GM23338 (cell line): Measurements from ENCODE around the gene RAP1A. TPM values are rescaled to one million over a fixed set of nuclear protein-coding genes. Genes with fewer than 3 reads are reported as not detected.
A peak's percentile ranks its signal among the peaks of the same experiment; 100 is the strongest.

Experiments used
- ATAC-seq: fragments of 200-7000 bp; cut with Tn5 transposase; 3 replicates; pipeline ENCODE4 v1.9.1; 2020
- DNase-seq: peaks from one replicate; pipeline ENCODE4 v3.0.0-alpha.2; 2015; ENCODE audit warnings: low spot score
- H2AFZ ChIP-seq: fragments of 200-600 bp; sonication (generic); 2 replicates; pipeline ENCODE4 v1.8.0; 2016; ENCODE audit warnings: antibody characterized with exemption, mild to moderate bottlenecking, moderate library complexity
- H3F3A ChIP-seq: fragments of 200-600 bp; sonication (generic); replicated peaks from 2 replicates; pipeline ENCODE4 v1.8.0; 2017; ENCODE audit warnings: antibody characterized with exemption, mixed run types, low read depth
- H3K27ac ChIP-seq: fragments of 200-600 bp; sonication (generic); 2 replicates; pipeline ENCODE4 v1.6.1; 2016; ENCODE audit warnings: low read depth
- H3K27me3 ChIP-seq: fragments of 200-600 bp; sonication (generic); 2 replicates; pipeline ENCODE4 v1.8.0; 2016; ENCODE audit warnings: mild to moderate bottlenecking, mixed run types, moderate library complexity; ENCODE audit not compliant: insufficient read depth
- H3K36me3 ChIP-seq: fragments of 200-600 bp; sonication (generic); 2 replicates; pipeline ENCODE4 v1.8.0; 2016; ENCODE audit warnings: mild to moderate bottlenecking; ENCODE audit not compliant: insufficient read depth
- H3K4me1 ChIP-seq: fragments of 200-600 bp; sonication (generic); 2 replicates; pipeline ENCODE4 v1.8.0; 2016; ENCODE audit warnings: mild to moderate bottlenecking, moderate library complexity; ENCODE audit not compliant: insufficient read depth
- H3K4me2 ChIP-seq: fragments of 200-600 bp; sonication (generic); 2 replicates; pipeline ENCODE4 v1.7.1; 2017; ENCODE audit warnings: mixed run types
- H3K4me3 ChIP-seq: fragments of 200-600 bp; sonication (generic); 2 replicates; pipeline ENCODE4 v1.6.1; 2016; ENCODE audit warnings: mixed run types
- H3K79me2 ChIP-seq: fragments of 200-600 bp; sonication (generic); replicated peaks from 2 replicates; pipeline ENCODE4 v1.8.0; 2017; ENCODE audit warnings: mild to moderate bottlenecking; ENCODE audit not compliant: insufficient read depth
- H3K9me2 ChIP-seq: fragments of 200-600 bp; sonication (generic); 2 replicates; pipeline ENCODE4 v1.8.0; 2017; ENCODE audit not compliant: insufficient read depth
- H4K20me1 ChIP-seq: fragments of 200-600 bp; sonication (generic); replicated peaks from 2 replicates; pipeline ENCODE4 v1.8.0; 2017; ENCODE audit warnings: mild to moderate bottlenecking; ENCODE audit not compliant: insufficient read depth
- H3K27ac Mint-ChIP-seq: 2 replicates; pipeline ENCODE4 v1.8.0; 2020; ENCODE audit warnings: inconsistent platforms, mild to moderate bottlenecking, moderate library complexity, mixed read lengths
- H3K27me3 Mint-ChIP-seq: 3 replicates; pipeline ENCODE4 v1.8.0; 2022; ENCODE audit warnings: low read depth, mild to moderate bottlenecking, moderate library complexity, mixed read lengths, inconsistent platforms; ENCODE audit not compliant: insufficient read depth, poor library complexity
- H3K36me3 Mint-ChIP-seq: 3 replicates; pipeline ENCODE4 v1.8.0; 2021; ENCODE audit warnings: low read depth, mild to moderate bottlenecking, inconsistent platforms, moderate library complexity, mixed read lengths
- H3K4me1 Mint-ChIP-seq: 3 replicates; pipeline ENCODE4 v1.8.0; 2020; ENCODE audit warnings: mild to moderate bottlenecking, inconsistent platforms, mixed read lengths
- H3K4me3 Mint-ChIP-seq: 3 replicates; pipeline ENCODE4 v1.8.0; 2021; ENCODE audit warnings: moderate library complexity, mild to moderate bottlenecking, inconsistent platforms, mixed read lengths
- H3K9me3 Mint-ChIP-seq: 3 replicates; pipeline ENCODE4 v1.8.0; 2020; ENCODE audit warnings: moderate library complexity, mild to moderate bottlenecking, inconsistent platforms, mixed read lengths
- EZH2 ChIP-seq: fragments of 200-600 bp; sonication (generic); IDR thresholded peaks from one replicate; pipeline ENCODE4 v1.8.0; 2017; ENCODE audit warnings: antibody characterized with exemption, mild to moderate bottlenecking, low read depth; ENCODE audit not compliant: unreplicated experiment
- EZH2phosphoT487 ChIP-seq: fragments of 200-600 bp; sonication (generic); IDR thresholded peaks from one replicate; pipeline ENCODE4 v1.8.1; 2018; ENCODE audit warnings: antibody characterized with exemption; ENCODE audit not compliant: unreplicated experiment
- JUNB ChIP-seq: IDR thresholded peaks from one replicate; pipeline ENCODE4 v1.6.1; 2016; ENCODE audit warnings: antibody characterized with exemption; ENCODE audit not compliant: unreplicated experiment
- NANOG ChIP-seq: IDR thresholded peaks from 2 replicates; pipeline ENCODE4 v1.6.1; 2016; ENCODE audit warnings: antibody characterized with exemption, borderline replicate concordance
- POLR2AphosphoS5 ChIP-seq: IDR thresholded peaks from 2 replicates; pipeline ENCODE4 v1.6.1; 2016; ENCODE audit warnings: antibody characterized with exemption, low read depth
- STAT1 ChIP-seq: IDR thresholded peaks from one replicate; pipeline ENCODE4 v1.6.1; 2016; ENCODE audit warnings: antibody characterized with exemption; ENCODE audit not compliant: unreplicated experiment
- ZNF114 ChIP-seq: fragments of 250-450 bp; sonication (Bioruptor Pico); IDR thresholded peaks from 2 replicates; pipeline ENCODE4 v1.5.0; 2020; ENCODE audit warnings: mild to moderate bottlenecking, moderate library complexity
- ZNF331 ChIP-seq: fragments of 250-450 bp; sonication (Bioruptor Pico); IDR thresholded peaks from 2 replicates; pipeline ENCODE4 v1.5.0; 2020; ENCODE audit warnings: low read depth, mild to moderate bottlenecking, moderate library complexity
- polyA plus RNA-seq: library from polyadenylated mRNA; unstranded; fragments of >200 nt; fragmentation: Nextera tagmentation; extraction: Ambion mirVana; gene quantifications from 2 replicates; pipeline ENCODE4 v1.2.1, GENCODE V29; 2016
- total RNA-seq: library from RNA; depleted of rRNA; stranded (reverse); fragments of >200 nt; shearing (Covaris generic); gene quantifications from 2 replicates; pipeline ENCODE4 v1.2.3, GENCODE V29; 2014
- TF ChIP-seq, protein P1 (sequence below): fragments of 250-450 bp; sonication (Bioruptor Pico); IDR thresholded peaks from 2 replicates; pipeline ENCODE4 v1.5.0; 2020; ENCODE audit warnings: mild to moderate bottlenecking, moderate library complexity
- TF ChIP-seq, protein P2 (sequence below), 2 experiments: fragments of 200-600 bp in 1 of 2; sonication (generic) in 1 of 2; conservative IDR thresholded peaks; 2 replicates each; pipeline versions ENCODE4 v1.5.1 to v1.6.1; 2016 to 2017; ENCODE audit warnings: antibody characterized with exemption in 2 of 2, low read depth in 2 of 2, mild to moderate bottlenecking in 2 of 2, moderate library complexity in 1 of 2
- TF ChIP-seq, protein P3 (sequence below): IDR thresholded peaks from one replicate; pipeline ENCODE4 v1.6.1; 2018; ENCODE audit warnings: antibody characterized with exemption; ENCODE audit not compliant: unreplicated experiment

RAP1A gene
- total and polyA plus RNA-seq, 2 experiments from 2014 or later = 16.2 to 23.0 TPM

DNA sequence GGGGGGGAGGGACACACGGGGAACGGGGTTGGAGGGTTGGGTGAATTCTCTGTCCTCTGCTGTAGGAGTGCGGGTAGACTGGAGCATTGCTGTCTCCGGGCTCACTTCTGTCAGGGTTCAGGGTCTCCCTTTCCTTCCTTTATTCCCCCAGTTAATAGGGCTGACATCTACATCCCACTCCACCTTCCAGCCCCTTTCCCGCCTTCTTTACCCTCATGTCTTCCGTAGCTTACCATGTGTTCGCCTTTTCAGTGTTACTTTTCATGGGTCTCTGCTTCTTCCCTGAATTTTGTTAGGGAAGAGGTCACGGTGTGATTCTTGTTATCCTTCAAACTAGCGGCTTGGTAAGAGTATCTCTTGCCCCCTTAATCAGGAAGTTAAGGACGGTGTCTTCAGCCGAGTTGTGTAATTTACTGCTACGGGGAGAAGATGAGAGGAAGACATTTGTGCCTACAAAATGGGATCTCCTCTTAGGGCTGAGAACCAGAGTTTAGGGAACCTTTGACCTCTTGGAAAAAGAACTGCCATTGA, 917 bp downstream of the RAP1A start:
- H3K36me3 Mint-ChIP-seq = peaks cover 2% of the 10 kb centered on the region; the same call in 2 of the 3 replicates
- 0 out of 2 replicates have a peak overlapping the region, but pooled peaks have one; percentile 43 for H2AFZ ChIP-seq
- no peaks in the 10 kb centered on the region for H3K36me3 ChIP-seq
- no peaks in the 10 kb centered on the region for H3K9me3 Mint-ChIP-seq
- no peak overlapping the region for H3K27ac ChIP-seq
- no peak; the same call in 2 of the 3 replicates for ATAC-seq
- peaks cover 6% of the 10 kb centered on the region for H3K27me3 Mint-ChIP-seq
- DNase-seq = peak; percentile 45
- H3K27ac Mint-ChIP-seq = no peak overlapping the region; the same call in 1 of the 2 replicates
- peaks cover 19% of the 10 kb centered on the region for H3K4me1 ChIP-seq
- H3K4me3 Mint-ChIP-seq = peak overlapping the region; percentile 85
- H3K4me2 ChIP-seq = peak overlapping the region; percentile 97
- no peaks in the 10 kb centered on the region for H3F3A ChIP-seq
- peaks cover 23% of the 10 kb centered on the region for H4K20me1 ChIP-seq
- peaks cover 51% of the 10 kb centered on the region for H3K79me2 ChIP-seq
- no peaks in the 10 kb centered on the region for H3K9me2 ChIP-seq
- no peaks in the 10 kb centered on the region for H3K27me3 ChIP-seq
- no peak for TF ChIP-seq EZH2
- peaks cover 21% of the 10 kb centered on the region for H3K4me1 Mint-ChIP-seq
- peak overlapping the region; percentile 86 for H3K4me3 ChIP-seq

- Mint-ChIP-seq H3K4me1 (peaks cover 21% of the 10 kb centered on the region), H3K9me3 (no peaks in the 10 kb centered on the region)
- no peaks in the 10 kb centered on the region for H3K9me2 ChIP-seq
- TF ChIP-seq JUNB (no peak), STAT1 (no peak), EZH2phosphoT487 (no peak), ZNF114 (no peak), POLR2AphosphoS5 (no peak), NANOG (no peak), ZNF331 (no peak)
- TF ChIP-seq, protein P1, sequence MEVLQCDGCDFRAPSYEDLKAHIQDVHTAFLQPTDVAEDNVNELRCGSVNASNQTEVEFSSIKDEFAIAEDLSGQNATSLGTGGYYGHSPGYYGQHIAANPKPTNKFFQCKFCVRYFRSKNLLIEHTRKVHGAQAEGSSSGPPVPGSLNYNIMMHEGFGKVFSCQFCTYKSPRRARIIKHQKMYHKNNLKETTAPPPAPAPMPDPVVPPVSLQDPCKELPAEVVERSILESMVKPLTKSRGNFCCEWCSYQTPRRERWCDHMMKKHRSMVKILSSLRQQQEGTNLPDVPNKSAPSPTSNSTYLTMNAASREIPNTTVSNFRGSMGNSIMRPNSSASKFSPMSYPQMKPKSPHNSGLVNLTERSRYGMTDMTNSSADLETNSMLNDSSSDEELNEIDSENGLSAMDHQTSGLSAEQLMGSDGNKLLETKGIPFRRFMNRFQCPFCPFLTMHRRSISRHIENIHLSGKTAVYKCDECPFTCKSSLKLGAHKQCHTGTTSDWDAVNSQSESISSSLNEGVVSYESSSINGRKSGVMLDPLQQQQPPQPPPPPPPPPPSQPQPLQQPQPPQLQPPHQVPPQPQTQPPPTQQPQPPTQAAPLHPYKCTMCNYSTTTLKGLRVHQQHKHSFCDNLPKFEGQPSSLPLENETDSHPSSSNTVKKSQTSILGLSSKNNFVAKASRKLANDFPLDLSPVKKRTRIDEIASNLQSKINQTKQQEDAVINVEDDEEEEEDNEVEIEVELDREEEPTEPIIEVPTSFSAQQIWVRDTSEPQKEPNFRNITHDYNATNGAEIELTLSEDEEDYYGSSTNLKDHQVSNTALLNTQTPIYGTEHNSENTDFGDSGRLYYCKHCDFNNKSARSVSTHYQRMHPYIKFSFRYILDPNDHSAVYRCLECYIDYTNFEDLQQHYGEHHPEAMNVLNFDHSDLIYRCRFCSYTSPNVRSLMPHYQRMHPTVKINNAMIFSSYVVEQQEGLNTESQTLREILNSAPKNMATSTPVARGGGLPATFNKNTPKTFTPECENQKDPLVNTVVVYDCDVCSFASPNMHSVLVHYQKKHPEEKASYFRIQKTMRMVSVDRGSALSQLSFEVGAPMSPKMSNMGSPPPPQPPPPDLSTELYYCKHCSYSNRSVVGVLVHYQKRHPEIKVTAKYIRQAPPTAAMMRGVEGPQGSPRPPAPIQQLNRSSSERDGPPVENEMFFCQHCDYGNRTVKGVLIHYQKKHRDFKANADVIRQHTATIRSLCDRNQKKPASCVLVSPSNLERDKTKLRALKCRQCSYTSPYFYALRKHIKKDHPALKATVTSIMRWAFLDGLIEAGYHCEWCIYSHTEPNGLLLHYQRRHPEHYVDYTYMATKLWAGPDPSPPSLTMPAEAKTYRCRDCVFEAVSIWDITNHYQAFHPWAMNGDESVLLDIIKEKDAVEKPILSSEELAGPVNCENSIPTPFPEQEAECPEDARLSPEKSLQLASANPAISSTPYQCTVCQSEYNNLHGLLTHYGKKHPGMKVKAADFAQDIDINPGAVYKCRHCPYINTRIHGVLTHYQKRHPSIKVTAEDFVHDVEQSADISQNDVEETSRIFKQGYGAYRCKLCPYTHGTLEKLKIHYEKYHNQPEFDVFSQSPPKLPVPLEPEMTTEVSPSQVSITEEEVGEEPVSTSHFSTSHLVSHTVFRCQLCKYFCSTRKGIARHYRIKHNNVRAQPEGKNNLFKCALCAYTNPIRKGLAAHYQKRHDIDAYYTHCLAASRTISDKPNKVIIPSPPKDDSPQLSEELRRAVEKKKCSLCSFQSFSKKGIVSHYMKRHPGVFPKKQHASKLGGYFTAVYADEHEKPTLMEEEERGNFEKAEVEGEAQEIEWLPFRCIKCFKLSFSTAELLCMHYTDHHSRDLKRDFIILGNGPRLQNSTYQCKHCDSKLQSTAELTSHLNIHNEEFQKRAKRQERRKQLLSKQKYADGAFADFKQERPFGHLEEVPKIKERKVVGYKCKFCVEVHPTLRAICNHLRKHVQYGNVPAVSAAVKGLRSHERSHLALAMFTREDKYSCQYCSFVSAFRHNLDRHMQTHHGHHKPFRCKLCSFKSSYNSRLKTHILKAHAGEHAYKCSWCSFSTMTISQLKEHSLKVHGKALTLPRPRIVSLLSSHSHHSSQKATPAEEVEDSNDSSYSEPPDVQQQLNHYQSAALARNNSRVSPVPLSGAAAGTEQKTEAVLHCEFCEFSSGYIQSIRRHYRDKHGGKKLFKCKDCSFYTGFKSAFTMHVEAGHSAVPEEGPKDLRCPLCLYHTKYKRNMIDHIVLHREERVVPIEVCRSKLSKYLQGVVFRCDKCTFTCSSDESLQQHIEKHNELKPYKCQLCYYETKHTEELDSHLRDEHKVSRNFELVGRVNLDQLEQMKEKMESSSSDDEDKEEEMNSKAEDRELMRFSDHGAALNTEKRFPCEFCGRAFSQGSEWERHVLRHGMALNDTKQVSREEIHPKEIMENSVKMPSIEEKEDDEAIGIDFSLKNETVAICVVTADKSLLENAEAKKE (CRISPR knock-in tag) = no peak
- TF ChIP-seq, protein P2, sequence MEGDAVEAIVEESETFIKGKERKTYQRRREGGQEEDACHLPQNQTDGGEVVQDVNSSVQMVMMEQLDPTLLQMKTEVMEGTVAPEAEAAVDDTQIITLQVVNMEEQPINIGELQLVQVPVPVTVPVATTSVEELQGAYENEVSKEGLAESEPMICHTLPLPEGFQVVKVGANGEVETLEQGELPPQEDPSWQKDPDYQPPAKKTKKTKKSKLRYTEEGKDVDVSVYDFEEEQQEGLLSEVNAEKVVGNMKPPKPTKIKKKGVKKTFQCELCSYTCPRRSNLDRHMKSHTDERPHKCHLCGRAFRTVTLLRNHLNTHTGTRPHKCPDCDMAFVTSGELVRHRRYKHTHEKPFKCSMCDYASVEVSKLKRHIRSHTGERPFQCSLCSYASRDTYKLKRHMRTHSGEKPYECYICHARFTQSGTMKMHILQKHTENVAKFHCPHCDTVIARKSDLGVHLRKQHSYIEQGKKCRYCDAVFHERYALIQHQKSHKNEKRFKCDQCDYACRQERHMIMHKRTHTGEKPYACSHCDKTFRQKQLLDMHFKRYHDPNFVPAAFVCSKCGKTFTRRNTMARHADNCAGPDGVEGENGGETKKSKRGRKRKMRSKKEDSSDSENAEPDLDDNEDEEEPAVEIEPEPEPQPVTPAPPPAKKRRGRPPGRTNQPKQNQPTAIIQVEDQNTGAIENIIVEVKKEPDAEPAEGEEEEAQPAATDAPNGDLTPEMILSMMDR (conservative IDR thresholded peaks at IDR 0.05; ENCODE audit: low read depth in 2 of 2) = no peak
- TF ChIP-seq, protein P3, sequence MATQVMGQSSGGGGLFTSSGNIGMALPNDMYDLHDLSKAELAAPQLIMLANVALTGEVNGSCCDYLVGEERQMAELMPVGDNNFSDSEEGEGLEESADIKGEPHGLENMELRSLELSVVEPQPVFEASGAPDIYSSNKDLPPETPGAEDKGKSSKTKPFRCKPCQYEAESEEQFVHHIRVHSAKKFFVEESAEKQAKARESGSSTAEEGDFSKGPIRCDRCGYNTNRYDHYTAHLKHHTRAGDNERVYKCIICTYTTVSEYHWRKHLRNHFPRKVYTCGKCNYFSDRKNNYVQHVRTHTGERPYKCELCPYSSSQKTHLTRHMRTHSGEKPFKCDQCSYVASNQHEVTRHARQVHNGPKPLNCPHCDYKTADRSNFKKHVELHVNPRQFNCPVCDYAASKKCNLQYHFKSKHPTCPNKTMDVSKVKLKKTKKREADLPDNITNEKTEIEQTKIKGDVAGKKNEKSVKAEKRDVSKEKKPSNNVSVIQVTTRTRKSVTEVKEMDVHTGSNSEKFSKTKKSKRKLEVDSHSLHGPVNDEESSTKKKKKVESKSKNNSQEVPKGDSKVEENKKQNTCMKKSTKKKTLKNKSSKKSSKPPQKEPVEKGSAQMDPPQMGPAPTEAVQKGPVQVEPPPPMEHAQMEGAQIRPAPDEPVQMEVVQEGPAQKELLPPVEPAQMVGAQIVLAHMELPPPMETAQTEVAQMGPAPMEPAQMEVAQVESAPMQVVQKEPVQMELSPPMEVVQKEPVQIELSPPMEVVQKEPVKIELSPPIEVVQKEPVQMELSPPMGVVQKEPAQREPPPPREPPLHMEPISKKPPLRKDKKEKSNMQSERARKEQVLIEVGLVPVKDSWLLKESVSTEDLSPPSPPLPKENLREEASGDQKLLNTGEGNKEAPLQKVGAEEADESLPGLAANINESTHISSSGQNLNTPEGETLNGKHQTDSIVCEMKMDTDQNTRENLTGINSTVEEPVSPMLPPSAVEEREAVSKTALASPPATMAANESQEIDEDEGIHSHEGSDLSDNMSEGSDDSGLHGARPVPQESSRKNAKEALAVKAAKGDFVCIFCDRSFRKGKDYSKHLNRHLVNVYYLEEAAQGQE = no peak
Measured at GRCh38 chr1:111621050-111621449, 1.5 kb downstream of the RAP1A start.

More at GRCh38 chr1:111621050-111621449, 1.5 kb downstream of the RAP1A start:
- H3K36me3 ChIP-seq = no peaks in the 10 kb centered on the region
- peak overlapping the region; percentile 86 for H3K4me3 ChIP-seq
- peaks cover 2% of the 10 kb centered on the region; the same call in 2 of the 3 replicates for H3K36me3 Mint-ChIP-seq
- H4K20me1 ChIP-seq = peaks cover 29% of the 10 kb centered on the region
- H3K27ac Mint-ChIP-seq = no peak overlapping the region
- H3K27me3 Mint-ChIP-seq = peaks cover 6% of the 10 kb centered on the region
- H3K4me2 ChIP-seq = peak overlapping the region; percentile 97
- no peak overlapping the region for H3K27ac ChIP-seq
- no peak for ATAC-seq
- no peak overlapping the region for H2AFZ ChIP-seq
- no peak for DNase-seq
- no peaks in the 10 kb centered on the region for H3K27me3 ChIP-seq
- H3K79me2 ChIP-seq = peaks cover 57% of the 10 kb centered on the region
- H3K4me1 ChIP-seq = peaks cover 19% of the 10 kb centered on the region
- peak overlapping the region; percentile 85 for H3K4me3 Mint-ChIP-seq
- H3F3A ChIP-seq = no peaks in the 10 kb centered on the region
